Measurements from ENCODE around the gene PCBP1.
A peak's percentile ranks its signal among the peaks of the same experiment; 100 is the strongest.
"Not testable (repeated sequence)": the region's sequence is repeated elsewhere in the genome, so short reads cannot be mapped to it uniquely, and the experiment has no call there.

The PCBP1 gene

GRCh38 chr2:70088598-70089219, 1.4 kb downstream of the PCBP1 start:
- Mint-ChIP-seq H3K27me3 (ENCODE audit: low read depth) (no peaks in the 10 kb centered on the region), H3K4me3 (peak overlapping the region; percentile 97), H3K27ac (peak overlapping the region; percentile 95), H3K36me3 (ENCODE audit: low read depth) (peaks cover 41% of the 10 kb centered on the region), H3K9me3 (no peaks in the 10 kb centered on the region), H3K4me1 (ENCODE audit: low read depth) (peaks cover 46% of the 10 kb centered on the region)

DNA sequence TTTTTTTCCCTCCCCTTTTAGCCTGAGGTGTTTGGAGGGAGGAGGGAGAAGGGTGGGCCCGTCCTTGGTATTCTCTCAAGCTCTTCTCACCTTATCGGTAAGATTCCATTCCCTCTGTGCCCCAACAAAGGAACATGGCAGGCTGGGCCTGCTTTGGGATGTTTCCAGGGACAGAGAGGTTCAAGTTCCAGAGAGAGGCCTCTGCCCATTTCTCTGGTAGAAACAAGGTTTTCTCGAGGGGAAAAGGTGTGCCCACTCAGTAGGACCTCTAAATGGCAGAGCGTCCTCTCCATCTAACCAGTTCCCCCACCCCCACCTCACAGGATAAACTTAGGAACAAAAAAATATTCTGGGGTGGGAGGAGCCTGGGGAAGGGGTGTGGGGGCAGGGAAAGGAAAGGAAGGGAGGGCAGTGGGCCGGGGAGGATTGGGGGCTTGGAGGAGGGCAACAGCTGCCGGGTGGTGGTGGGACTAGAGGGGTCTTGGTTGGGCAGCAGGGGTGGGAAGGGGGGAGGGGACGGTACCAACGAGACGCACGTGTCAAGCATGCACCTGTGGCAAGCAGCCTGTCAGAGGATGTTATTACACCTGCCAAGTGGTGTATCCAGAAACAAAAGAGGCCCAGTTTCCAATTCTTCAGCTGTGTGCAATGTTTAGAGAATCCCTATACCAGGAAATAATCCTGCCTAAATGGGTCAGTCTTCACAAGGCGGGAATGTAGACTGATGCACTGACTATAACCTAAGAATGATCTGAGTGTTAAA, 2.1 kb downstream of the PCBP1 start:
- H3K4me1 Mint-ChIP-seq (ENCODE audit: low read depth): peaks cover 45% of the 10 kb centered on the region
- peak overlapping the region; percentile 97 for H3K4me3 Mint-ChIP-seq
- peaks cover 40% of the 10 kb centered on the region for H3K36me3 Mint-ChIP-seq (ENCODE audit: low read depth)

DNA sequence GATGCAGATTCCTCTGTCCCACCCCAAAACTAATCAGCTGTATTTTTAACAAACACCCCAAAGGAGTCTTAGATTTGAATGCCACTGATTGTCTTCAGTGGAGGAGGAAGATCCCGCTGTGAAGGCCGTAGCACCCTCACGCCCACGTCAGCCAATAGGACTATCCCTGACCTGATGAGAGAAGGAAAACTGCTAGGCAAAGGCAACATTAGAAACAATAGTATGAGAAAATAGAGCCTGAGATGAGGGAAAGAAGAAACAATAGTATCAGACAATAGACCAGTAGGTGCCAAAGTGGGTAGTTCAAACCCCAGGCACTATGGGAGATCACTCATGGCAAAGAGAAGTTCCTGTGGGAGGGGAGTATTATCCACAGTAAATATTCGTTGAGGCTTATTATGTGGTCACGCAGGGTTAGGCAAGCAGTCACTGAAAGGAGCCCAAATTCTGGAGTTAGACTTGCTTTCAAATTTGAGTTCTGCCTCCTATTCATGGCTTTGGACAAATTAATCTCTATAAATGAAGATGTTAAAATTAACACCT, 2.8 kb downstream of the PCBP1 start:
- Mint-ChIP-seq H3K4me1 (ENCODE audit: low read depth) (peaks cover 47% of the 10 kb centered on the region), H3K27ac (peak overlapping the region; percentile 95), H3K9me3 (no peaks in the 10 kb centered on the region), H3K4me3 (peak overlapping the region; percentile 97), H3K36me3 (ENCODE audit: low read depth) (peaks cover 44% of the 10 kb centered on the region), H3K27me3 (ENCODE audit: low read depth) (no peaks in the 10 kb centered on the region)

More for the DNA sequence above, 2.1 kb downstream of the PCBP1 start:
- H3K9me3 Mint-ChIP-seq: no peaks in the 10 kb centered on the region
- no peaks in the 10 kb centered on the region for H3K27me3 Mint-ChIP-seq (ENCODE audit: low read depth)
- H3K27ac Mint-ChIP-seq: peak overlapping the region; percentile 95

- peaks cover 46% of the 10 kb centered on the region for H3K4me1 Mint-ChIP-seq (ENCODE audit: low read depth)
- H3K27ac Mint-ChIP-seq: peak overlapping the region; percentile 95
- H3K9me3 Mint-ChIP-seq: no peaks in the 10 kb centered on the region
- H3K27me3 Mint-ChIP-seq (ENCODE audit: low read depth): no peaks in the 10 kb centered on the region
- H3K4me3 Mint-ChIP-seq: peak overlapping the region; percentile 97
- peaks cover 46% of the 10 kb centered on the region for H3K36me3 Mint-ChIP-seq (ENCODE audit: low read depth)
Measured at GRCh38 chr2:70090706-70091334, 3.5 kb downstream of the PCBP1 start.

- H3K4me1 Mint-ChIP-seq (ENCODE audit: low read depth): peaks cover 45% of the 10 kb centered on the region
- H3K27ac Mint-ChIP-seq: peak overlapping the region; percentile 71
- H3K36me3 Mint-ChIP-seq (ENCODE audit: low read depth): peaks cover 46% of the 10 kb centered on the region
- H3K27me3 Mint-ChIP-seq (ENCODE audit: low read depth): no peaks in the 10 kb centered on the region
- peak overlapping the region; percentile 40 for H3K4me3 Mint-ChIP-seq
- H3K9me3 Mint-ChIP-seq: no peaks in the 10 kb centered on the region
Measured at GRCh38 chr2:70091364-70091763, 4.1 kb downstream of the PCBP1 start.

- peak overlapping the region; percentile 40 for H3K4me3 Mint-ChIP-seq
- peak overlapping the region; percentile 71 for H3K27ac Mint-ChIP-seq
- no peaks in the 10 kb centered on the region for H3K27me3 Mint-ChIP-seq (ENCODE audit: low read depth)
- H3K36me3 Mint-ChIP-seq (ENCODE audit: low read depth): peaks cover 46% of the 10 kb centered on the region
- H3K9me3 Mint-ChIP-seq: no peaks in the 10 kb centered on the region
- H3K4me1 Mint-ChIP-seq (ENCODE audit: low read depth): peaks cover 45% of the 10 kb centered on the region
Measured at GRCh38 chr2:70091816-70092215, 4.5 kb downstream of the PCBP1 start.

GRCh38 chr2:70092576-70093243, 5.4 kb downstream of the PCBP1 start:
- not testable (repeated sequence) for H3K4me3 Mint-ChIP-seq; H3K27me3 Mint-ChIP-seq (ENCODE audit: low read depth); H3K9me3 Mint-ChIP-seq; H3K27ac Mint-ChIP-seq
- H3K36me3 Mint-ChIP-seq (ENCODE audit: low read depth): peaks cover 41% of the 10 kb centered on the region
- H3K4me1 Mint-ChIP-seq (ENCODE audit: low read depth): peaks cover 42% of the 10 kb centered on the region

GRCh38 chr2:70094171-70094977, 7.1 kb downstream of the PCBP1 start:
- Mint-ChIP-seq H3K27ac (peak overlapping the region; percentile 96), H3K9me3 (no peaks in the 10 kb centered on the region), H3K4me1 (ENCODE audit: low read depth) (peaks cover 42% of the 10 kb centered on the region), H3K27me3 (ENCODE audit: low read depth) (no peaks in the 10 kb centered on the region), H3K4me3 (peak overlapping the region; percentile 83), H3K36me3 (ENCODE audit: low read depth) (peaks cover 24% of the 10 kb centered on the region)

GRCh38 chr2:70094978-70095719, 7.9 kb downstream of the PCBP1 start:
- H3K36me3 Mint-ChIP-seq (ENCODE audit: low read depth): peaks cover 18% of the 10 kb centered on the region
- H3K4me3 Mint-ChIP-seq: peak overlapping the region; percentile 83
- H3K4me1 Mint-ChIP-seq (ENCODE audit: low read depth): peaks cover 37% of the 10 kb centered on the region
- no peaks in the 10 kb centered on the region for H3K9me3 Mint-ChIP-seq
- peak overlapping the region; percentile 96 for H3K27ac Mint-ChIP-seq
- H3K27me3 Mint-ChIP-seq (ENCODE audit: low read depth): no peaks in the 10 kb centered on the region

DNA sequence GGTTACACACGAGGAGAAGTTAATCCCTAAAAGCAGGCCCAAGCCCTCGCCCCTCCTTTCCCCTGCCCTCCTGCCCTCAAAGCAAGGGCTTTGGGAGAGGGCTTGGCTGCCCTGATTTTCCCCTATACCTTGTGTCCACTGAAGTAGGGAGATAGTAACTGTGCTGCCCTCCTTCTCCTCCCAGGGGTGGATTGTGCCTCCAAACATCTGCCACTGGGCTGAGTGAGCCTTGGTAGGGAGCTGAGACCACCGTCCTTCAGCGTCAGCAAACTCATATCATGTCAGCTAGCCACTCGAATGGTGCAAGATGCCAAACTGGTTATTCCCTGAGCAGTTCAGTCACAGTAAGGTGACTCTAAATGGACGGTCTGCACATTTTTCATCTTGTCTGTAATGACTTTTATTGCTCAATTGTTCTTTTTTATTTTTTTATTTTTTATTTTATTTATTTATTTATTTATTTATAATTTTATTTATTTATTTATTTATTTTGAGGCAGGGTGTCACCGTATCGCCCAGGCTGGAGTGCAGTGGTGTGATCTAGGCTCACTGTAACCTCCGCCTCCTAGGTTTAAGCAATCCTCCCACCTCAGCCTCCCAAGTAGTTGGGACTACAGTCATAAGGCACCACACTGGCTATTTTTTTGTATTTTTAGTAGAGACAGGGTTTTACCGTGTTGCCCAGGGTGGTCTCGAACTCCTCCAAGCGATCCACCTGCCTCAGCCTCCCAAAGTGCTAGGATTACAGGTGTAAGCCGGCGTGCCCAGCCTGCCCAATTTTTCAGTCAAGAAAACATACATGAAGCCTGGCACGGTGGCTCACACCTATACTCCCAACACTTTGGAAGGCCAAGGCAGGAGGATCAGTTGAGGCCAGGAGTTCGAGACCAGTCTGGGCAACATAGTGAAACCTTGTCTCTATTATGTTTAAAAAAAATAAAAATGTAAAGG, 8.7 kb downstream of the PCBP1 start:
- peak overlapping the region; percentile 25 for H3K4me3 Mint-ChIP-seq
- H3K4me1 Mint-ChIP-seq (ENCODE audit: low read depth): peaks cover 31% of the 10 kb centered on the region
- H3K27me3 Mint-ChIP-seq (ENCODE audit: low read depth): no peaks in the 10 kb centered on the region
- no peaks in the 10 kb centered on the region for H3K9me3 Mint-ChIP-seq
- H3K27ac Mint-ChIP-seq: peak overlapping the region; percentile 96
- peaks cover 13% of the 10 kb centered on the region for H3K36me3 Mint-ChIP-seq (ENCODE audit: low read depth)

GRCh38 chr2:70098032-70098431, 10.8 kb downstream of the PCBP1 start:
- no peak overlapping the region for H3K4me3 Mint-ChIP-seq
- H3K27me3 Mint-ChIP-seq (ENCODE audit: low read depth): no peaks in the 10 kb centered on the region
- H3K4me1 Mint-ChIP-seq (ENCODE audit: low read depth): peaks cover 25% of the 10 kb centered on the region
- no peak overlapping the region for H3K27ac Mint-ChIP-seq
- no peaks in the 10 kb centered on the region for H3K9me3 Mint-ChIP-seq
- H3K36me3 Mint-ChIP-seq (ENCODE audit: low read depth): peaks cover 9% of the 10 kb centered on the region

- no peak overlapping the region for H3K27ac Mint-ChIP-seq
- peaks cover 6% of the 10 kb centered on the region for H3K36me3 Mint-ChIP-seq (ENCODE audit: low read depth)
- peaks cover 29% of the 10 kb centered on the region for H3K4me1 Mint-ChIP-seq (ENCODE audit: low read depth)
- no peaks in the 10 kb centered on the region for H3K9me3 Mint-ChIP-seq
- no peak overlapping the region for H3K4me3 Mint-ChIP-seq
- no peaks in the 10 kb centered on the region for H3K27me3 Mint-ChIP-seq (ENCODE audit: low read depth)
Measured at GRCh38 chr2:70099270-70099669, 12.0 kb downstream of the PCBP1 start.

All from T-helper 1 cell treated with Interleukin-12 subunit alpha and Interleukin-12 subunit beta and Interleukin-4 antibody, amounts not matched to agents 30 μg/mL and 1 μg/mL, for 36 hours (primary cell).